ENCODE results near the gene NR3C1.

Gene NR3C1

DNA sequence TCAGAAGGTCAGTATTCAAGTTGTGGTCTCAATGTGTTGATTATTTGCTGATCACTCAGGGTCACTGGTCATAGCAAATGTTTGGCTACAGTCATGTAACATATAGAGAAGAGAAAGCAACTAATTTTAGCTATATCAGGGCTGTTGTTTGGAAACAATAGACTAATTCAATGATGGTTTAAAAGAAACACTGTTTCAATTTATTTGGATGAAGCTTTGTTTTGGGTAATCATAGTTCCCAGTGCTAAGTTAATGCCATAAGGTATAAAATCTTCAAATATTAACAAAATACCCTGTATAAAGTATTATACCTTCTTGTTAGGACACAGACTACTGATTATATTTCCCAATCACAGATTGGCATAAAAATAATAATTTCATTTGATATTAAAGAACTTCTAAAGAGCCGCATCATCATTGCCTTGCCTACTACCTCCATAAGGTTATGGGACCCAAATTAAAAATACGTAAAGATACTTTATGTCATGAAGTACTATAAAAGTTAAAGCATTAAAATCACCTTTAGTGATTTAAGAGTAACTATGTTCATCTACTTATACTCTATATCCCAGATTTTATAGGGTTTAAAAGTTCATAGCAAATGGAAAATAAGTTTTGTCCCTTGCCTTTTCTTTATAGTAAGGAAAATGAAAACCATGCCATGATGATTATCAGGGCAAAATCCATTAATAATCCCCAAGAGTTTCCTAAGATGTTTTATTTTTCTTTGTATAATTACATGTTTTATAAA lies 6.0 kb downstream of the NR3C1 start:
- TF ChIP-seq, protein P1, sequence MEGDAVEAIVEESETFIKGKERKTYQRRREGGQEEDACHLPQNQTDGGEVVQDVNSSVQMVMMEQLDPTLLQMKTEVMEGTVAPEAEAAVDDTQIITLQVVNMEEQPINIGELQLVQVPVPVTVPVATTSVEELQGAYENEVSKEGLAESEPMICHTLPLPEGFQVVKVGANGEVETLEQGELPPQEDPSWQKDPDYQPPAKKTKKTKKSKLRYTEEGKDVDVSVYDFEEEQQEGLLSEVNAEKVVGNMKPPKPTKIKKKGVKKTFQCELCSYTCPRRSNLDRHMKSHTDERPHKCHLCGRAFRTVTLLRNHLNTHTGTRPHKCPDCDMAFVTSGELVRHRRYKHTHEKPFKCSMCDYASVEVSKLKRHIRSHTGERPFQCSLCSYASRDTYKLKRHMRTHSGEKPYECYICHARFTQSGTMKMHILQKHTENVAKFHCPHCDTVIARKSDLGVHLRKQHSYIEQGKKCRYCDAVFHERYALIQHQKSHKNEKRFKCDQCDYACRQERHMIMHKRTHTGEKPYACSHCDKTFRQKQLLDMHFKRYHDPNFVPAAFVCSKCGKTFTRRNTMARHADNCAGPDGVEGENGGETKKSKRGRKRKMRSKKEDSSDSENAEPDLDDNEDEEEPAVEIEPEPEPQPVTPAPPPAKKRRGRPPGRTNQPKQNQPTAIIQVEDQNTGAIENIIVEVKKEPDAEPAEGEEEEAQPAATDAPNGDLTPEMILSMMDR (IDR thresholded peaks at IDR 0.05; ENCODE audit: low read depth, low read length), result no peak
- DNase-seq (ENCODE audit: extremely low read depth, low read depth), result no peak

DNA sequence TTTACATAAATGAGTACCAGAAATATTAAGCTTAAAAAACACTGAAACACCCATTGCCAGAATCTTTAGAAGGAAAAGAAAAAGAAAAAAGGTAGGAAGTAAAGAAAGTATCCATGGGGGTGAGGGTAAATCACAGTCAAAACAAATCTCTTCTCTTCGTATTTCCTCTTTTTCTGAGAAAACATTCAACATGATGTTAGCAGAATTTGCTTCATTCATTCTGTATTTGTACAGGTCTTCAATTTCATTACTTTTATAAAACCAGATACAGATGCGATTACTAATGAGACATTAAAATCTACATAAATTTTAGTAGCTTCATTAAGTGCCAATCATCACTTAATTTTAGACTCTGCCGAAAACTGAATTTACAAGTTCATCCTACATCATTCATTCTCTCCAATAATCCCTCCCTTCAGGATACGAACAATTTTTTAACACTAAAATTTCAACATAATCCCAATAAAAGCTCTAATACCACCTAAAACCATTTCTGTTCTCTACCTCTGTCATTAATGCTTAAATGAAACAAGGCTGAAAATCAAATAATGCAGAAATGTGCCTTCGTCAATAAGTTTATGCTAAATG lies 7.0 kb downstream of the NR3C1 start:
- no peak for DNase-seq (ENCODE audit: extremely low read depth, low read depth)

DNA sequence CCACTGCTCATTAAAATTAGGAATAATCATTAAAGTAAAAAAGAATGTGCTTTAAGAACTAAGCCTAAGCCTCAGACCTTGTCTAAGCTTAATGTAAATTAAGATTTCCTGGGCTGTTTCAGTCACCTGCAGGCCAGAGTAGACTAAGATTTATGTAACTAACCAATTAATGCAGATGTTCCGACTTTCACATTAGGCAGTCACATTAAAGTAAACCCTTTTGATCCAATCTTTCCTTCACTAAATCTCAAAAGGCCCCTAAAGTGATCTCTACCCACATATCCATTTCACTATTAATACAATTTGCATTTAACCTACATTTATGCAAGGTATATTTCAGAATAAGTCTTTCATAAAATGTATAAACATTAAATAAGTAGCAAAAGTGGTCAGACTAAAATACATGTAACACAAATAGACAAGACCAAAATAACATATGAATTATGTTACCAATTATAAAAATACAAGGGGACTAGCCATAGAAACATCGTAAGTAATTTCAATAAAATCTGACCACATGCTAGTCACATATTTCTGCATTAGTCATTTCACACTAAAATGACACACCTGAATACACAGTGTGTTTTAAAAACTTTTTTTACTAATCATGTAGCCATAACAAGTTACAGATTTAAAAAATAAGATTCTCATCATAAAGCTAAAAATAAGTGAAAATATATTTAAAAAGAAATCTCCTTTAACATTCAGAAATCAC lies 7.7 kb downstream of the NR3C1 start:
- TF ChIP-seq, protein P1 (IDR thresholded peaks at IDR 0.05; ENCODE audit: low read depth, low read length), result no peak
- DNase-seq (ENCODE audit: extremely low read depth, low read depth), result no peak

More for the DNA sequence above, 7.0 kb downstream of the NR3C1 start:
- TF ChIP-seq, protein P1 (IDR thresholded peaks at IDR 0.05; ENCODE audit: low read depth, low read length), result no peak

- TF ChIP-seq, protein P1 (IDR thresholded peaks at IDR 0.05; ENCODE audit: low read depth, low read length), result no peak
- no peak for DNase-seq (ENCODE audit: extremely low read depth, low read depth)
Measured at GRCh38 chr5:143393524-143393923, 10.0 kb downstream of the NR3C1 start.

- DNase-seq (ENCODE audit: extremely low read depth, low read depth), result no peak
- TF ChIP-seq, protein P1 (IDR thresholded peaks at IDR 0.05; ENCODE audit: low read depth, low read length), result no peak
Measured at GRCh38 chr5:143390941-143391340, 12.5 kb downstream of the NR3C1 start.

DNA sequence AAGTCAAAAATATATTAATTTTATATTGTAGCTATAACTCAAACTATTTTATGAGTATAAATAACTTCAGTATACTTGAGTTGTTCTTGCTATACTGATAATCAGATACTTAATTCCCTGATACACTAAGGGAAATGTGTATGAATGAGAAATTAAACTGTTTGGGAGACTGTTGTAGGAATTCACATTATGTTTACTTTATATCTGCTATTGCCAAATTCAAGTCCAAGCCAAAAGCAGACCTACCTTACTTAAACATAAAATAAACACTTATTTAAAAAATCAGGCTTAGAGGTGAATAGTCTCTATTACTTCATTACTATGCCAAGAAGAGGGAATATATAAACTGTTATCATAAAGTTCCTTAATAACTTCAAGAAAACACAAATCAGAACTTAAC lies 13.2 kb downstream of the NR3C1 start:
- TF ChIP-seq, protein P1 (IDR thresholded peaks at IDR 0.05; ENCODE audit: low read depth, low read length), result no peak
- no peak for DNase-seq (ENCODE audit: extremely low read depth, low read depth)

DNA sequence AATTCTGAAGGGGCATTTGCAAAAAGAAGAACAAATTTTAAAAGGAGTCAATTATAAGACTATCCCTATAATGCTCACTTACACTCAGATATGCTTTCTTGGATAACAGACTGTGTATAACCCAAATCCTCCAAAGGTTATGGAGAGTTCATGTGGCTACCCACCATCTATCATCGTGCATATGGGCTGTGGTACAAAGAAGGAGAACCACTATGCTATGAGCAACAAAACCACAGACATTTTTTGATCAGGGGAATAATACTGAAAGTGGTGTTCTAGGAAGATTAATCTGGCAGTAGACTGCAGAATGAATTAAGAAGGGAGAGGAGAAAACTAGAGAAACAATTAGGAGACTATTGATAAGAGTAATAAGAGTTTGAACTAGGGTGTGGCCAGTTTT lies 16.8 kb downstream of the NR3C1 start:
- no peak for DNase-seq (ENCODE audit: extremely low read depth, low read depth)
- TF ChIP-seq, protein P1 (IDR thresholded peaks at IDR 0.05; ENCODE audit: low read depth, low read length), result no peak

Measured in AG09319 (cell line).